Nucleus accumbens (tissue), 56 donors: ENCODE data around the gene TNFRSF6B.

ENCODE experiments used
- DNase-seq, 56 donors: peaks; one replicate each; lab custom pipeline; 2025; lab: John Stamatoyannopoulos, UW

Gene TNFRSF6B

DNA sequence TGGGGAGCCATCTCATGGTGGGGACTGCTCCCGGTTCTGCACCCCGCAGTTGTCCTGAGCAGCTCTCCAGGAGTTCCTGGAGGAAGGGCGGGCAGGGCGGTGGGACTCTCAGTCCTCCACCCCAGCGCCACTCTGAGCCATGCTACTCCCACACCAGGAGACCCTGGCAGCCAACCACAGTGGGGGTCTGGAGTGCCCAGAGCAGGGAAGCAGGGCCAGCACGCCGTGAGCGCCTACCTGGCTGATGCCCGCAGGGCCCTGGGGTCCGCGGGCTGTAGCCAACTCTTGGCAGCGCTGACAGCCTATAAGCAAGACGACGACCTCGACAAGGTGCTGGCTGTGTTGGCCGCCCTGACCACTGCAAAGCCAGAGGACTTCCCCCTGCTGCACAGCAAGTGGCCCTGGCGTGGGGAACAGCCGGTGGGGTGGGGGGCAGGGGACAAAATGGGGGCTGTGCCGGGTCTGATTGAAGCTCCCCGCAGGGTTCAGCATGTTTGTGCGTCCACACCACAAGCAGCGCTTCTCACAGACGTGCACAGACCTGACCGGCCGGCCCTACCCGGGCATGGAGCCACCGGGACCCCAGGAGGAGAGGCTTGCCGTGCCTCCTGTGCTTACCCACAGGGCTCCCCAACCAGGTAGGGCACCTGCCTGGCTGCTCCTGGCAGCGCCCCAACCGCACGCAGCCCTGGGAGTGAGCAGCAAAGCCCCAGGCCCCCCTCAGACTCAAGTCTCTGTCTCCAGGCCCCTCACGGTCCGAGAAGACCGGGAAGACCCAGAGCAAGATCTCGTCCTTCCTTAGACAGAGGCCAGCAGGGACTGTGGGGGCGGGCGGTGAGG, 1.6 kb upstream of the TNFRSF6B start:
- no peak for DNase-seq

DNA sequence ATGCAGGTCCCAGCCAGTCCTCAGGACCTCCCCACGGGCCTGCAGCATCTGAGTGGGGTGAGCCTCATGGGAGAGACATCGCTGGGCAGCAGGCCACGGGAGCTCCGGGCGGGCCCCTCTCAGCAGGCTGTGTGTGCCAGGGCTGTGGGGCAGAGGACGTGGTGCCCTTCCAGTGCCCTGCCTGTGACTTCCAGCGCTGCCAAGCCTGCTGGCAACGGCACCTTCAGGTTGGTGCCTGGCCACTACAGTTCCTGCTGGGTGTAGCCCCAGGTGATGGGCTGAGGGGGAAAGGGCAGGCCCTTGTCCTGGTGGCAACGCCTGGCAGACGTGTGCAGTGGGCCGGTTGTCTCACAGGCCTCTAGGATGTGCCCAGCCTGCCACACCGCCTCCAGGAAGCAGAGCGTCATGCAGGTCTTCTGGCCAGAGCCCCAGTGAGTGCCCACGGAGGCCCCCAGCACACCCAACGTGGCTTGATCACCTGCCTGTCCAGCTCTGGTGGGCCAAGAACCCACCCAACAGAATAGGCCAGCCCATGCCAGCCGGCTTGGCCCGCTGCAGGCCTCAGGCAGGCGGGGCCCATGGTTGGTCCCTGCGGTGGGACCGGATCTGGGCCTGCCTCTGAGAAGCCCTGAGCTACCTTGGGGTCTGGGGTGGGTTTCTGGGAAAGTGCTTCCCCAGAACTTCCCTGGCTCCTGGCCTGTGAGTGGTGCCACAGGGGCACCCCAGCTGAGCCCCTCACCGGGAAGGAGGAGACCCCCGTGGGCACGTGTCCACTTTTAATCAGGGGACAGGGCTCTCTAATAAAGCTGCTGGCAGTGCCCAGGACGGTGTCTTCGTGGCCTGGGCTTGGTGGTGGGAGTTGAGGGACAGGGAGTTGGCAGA, 787 bp upstream of the TNFRSF6B start:
- DNase-seq, result no peak

DNA sequence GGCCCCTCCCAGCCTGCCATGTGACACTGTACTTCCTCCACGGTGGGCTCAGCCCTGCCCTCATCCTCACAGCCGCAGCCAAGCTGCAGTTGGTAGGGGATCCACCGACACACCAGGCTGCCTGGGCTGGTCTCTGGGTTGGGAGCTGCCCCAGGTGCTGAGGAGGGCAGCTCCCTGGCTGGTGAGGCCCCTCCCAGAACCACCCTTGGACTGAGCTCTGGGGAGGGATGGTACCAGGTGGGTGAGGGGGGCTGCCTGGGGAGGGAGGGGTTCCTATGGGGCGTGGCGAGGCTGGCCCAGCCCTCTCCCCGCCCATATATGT, 185 bp upstream of the TNFRSF6B start:
- DNase-seq, result no peak

DNA sequence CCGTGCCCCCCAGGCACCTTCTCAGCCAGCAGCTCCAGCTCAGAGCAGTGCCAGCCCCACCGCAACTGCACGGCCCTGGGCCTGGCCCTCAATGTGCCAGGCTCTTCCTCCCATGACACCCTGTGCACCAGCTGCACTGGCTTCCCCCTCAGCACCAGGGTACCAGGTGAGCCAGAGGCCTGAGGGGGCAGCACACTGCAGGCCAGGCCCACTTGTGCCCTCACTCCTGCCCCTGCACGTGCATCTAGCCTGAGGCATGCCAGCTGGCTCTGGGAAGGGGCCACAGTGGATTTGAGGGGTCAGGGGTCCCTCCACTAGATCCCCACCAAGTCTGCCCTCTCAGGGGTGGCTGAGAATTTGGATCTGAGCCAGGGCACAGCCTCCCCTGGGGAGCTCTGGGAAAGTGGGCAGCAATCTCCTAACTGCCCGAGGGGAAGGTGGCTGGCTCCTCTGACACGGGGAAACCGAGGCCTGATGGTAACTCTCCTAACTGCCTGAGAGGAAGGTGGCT, 960 bp downstream of the TNFRSF6B start:
- no peak for DNase-seq

DNA sequence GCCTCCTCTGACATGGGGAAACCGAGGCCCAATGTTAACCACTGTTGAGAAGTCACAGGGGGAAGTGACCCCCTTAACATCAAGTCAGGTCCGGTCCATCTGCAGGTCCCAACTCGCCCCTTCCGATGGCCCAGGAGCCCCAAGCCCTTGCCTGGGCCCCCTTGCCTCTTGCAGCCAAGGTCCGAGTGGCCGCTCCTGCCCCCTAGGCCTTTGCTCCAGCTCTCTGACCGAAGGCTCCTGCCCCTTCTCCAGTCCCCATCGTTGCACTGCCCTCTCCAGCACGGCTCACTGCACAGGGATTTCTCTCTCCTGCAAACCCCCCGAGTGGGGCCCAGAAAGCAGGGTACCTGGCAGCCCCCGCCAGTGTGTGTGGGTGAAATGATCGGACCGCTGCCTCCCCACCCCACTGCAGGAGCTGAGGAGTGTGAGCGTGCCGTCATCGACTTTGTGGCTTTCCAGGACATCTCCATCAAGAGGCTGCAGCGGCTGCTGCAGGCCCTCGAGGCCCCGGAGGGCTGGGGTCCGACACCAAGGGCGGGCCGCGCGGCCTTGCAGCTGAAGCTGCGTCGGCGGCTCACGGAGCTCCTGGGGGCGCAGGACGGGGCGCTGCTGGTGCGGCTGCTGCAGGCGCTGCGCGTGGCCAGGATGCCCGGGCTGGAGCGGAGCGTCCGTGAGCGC, 1.6 kb downstream of the TNFRSF6B start:
- no peak for DNase-seq

DNA sequence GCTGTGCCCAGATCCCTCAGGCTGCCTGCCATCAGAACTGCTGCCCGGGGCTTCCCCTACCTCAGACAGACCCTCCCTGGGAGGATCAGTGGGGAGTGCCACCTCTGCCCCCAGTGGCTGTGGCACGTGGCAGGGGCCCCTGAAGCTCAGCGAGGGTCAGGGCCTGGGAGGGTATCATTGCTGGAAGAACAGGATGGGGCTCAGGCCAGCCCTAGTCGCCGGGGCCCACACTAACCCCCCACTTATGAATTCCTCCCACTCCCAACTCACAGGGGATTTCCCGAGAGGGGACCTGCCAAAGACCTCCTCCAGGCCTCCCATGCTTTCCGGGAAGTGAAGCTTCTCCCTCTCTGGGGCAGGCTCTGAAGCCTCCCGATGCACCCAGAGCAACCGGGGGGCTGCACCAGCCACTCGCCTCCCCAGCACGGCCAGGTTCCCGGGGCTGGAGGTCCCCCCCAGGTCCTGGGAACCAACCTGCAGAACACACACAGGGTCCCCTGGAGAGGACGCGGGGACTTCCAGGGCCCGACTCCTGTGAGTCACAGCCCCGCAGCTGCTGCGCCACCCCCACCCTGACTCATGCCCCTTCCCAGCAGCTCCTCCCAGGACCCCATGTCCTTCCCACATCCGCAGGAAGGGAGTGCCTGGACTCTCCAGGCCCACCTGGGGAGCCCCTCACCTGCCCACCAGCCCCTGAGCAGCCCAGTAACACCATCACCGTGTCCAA, 2.5 kb downstream of the TNFRSF6B start:
- peak in 5 of 56 donors; percentile 12 to 52 (median 32) for DNase-seq

DNA sequence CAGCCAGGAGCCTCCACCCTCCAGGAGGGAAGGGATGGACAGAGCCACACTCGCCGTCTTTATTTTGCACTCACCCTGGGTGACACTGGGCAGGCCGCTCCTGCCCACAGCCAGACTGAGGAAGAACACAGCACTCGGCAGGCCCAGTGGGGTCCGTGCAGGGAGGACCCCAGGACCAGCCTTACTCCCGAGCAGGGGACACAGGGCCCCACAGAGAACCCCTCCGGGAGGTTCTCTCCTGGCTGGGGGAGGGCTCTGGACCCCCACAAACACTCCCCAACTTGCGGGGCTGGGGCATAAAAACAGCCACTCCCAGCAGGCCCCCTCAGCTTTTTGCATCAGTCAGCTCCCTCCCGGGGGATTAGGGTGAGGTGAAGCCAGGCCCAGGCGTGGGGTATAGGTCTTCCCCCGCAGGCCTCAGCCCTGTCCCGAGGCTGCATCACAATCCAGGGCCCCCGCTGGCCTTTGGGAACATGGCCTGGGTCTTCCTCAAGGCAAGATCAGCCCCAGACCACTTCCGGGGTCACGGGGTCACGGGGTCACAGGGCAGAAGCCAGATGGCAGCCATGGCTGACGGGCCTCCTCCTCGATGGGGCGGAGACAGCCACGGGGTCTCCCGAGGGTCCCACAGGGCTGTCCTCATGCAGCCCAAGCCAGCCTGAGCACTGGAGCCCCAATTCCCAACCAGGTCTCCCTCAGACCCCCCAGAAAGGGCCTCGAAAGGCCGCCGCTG, 3.2 kb downstream of the TNFRSF6B start:
- DNase-seq, result no peak

DNA sequence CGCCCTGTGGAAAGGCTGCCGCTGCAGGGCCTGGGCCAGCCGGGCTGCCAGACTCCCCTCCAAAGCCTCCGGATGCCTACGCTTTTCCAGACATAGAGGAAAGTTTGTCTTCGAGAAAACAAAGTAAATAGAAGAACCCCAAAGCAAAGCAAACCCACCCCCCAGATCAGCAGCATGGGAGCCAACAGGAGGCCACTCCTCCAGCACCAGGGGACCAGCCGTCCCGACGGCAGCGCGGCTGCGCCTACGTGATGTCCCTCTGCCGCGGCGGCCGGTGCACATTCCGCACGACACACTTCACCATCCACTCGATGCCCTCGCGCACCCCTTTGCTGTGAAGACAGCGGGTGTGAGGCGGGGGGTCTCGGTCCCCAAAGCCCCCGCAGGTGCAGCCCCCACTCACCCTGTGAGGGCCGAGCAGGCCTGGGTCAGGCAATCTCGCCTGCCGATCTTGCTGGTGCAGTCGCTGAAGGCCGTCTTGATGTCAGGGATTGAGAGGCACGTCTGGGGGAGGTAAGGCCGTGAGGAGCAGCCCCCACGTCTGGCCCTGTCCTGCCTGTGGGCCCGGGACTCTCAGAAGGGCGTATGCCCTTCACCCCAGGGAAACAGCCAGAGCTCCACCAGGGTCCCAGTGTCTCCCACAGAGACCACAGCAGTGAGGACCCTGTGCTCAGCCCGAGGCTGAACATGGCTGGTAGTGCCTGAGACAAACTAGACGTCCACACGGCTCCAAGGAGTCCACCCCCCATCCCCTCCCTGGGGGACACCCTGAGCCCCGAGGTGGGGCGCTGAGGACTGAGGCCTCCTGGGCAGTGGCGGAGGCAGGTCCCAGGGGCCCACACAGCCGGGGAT, 4.0 kb downstream of the TNFRSF6B start:
- DNase-seq, result no peak

DNA sequence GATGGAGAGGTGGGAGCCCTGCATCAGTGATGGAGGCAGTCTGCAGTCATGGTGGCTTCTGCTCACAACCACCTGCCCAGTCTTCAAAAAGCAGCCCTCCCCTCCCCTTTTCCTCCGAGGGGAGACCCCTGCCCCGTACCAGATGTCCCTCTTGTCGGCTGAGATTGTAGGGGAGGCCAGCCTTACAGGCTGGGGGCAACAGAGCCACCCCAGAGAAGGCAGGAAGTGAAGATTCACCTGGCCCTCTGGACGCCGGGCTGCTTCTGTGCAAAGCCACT, 4.5 kb downstream of the TNFRSF6B start:
- no peak for DNase-seq

DNA sequence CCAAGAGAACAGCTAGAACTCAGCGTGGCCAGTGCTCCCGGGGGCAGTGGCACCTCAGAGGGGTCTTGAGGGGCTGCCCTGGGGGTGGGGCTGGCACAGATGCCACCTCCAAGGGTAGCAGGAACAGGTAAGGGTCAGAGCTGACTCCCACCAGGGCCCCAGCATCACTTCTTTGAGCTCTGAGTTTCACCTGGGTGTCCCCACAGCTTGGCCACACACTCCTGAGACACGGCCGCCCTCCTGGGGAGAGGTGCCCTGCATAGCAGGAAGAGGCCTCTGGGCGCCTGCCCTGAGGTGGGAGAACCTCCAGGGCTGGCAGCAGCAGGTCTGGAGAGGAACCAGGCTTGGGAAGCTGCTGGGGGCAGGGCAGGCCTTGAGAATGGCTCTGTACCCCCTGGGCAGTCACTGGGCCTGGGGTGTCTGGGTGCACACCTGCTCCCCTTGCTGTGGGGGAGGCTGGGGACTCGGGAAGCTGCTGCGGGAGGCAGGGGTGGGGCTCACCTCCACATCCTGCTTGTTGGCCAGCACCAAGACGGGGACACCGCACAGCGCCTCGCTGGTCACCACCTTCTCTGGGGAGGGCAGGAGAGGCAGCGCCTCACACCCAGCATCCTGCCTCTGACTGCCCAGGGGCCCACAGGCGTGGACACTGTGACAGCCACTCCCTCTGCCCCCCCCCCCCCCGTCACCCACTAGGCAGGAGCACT, 5.0 kb downstream of the TNFRSF6B start:
- DNase-seq, result no peak

DNA sequence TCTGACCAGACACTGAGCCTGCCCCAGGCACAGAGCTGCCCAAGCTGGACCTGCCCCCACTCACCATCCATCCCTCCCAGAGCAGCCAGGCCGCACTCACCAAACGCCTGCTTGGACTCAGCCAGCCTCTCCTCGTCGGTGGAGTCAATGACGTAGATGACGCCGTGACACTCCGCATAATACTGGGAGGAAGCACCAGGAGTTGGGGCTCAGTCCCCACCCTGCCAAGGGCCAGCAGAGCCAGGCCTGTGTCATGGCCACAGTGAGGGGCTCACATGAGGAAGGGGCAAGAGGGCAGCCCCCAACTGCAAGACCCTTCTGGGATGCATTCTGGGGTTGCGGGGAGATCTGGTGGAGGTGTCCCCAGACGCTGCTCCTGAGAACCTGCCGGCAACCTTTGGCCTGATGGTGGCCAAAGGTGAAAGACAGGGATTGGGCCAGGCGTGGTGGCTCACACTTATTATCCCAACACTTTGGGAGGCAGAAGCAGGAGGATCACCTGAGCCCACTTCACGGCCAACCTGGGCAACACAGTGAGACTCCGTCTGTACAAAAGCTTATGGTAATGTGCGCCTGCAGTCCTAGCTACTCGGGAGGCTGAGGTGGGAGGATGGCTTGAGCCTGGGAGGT, 5.7 kb downstream of the TNFRSF6B start:
- DNase-seq, result no peak

DNA sequence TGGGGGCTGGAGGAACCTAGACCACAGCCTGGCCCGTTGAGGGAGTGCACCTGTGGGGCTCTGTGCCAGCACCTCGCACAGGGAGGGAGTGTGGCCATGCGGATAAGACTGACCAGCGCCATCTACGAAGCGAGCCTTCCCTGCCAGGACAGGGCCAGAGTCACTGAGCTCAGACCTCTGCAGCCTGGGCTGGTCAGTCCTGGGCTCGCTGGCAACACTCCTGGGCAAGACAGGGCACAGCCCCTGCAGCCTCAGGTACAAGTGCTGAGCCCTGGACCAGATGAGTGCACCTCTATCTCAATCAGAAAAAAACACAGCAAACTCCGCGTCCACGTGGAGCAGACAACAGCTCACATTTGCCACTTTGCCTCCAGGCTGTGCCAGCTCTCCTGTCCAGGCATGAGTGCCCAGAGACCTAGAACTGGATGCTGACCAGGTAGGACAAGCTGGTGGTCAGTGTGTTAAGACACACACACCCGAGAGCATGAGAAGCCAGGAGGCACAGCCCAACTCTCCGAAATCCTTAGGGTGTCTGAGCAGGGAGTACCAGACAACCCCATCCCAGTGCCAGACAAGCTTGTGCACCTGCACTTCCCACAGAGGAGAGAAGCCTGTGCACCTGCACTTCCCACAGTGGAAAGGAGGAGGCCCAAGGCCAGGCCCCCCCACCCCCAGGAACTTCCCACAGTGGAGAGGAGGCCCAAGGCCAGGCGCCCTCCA, 6.5 kb downstream of the TNFRSF6B start:
- DNase-seq, result no peak

DNA sequence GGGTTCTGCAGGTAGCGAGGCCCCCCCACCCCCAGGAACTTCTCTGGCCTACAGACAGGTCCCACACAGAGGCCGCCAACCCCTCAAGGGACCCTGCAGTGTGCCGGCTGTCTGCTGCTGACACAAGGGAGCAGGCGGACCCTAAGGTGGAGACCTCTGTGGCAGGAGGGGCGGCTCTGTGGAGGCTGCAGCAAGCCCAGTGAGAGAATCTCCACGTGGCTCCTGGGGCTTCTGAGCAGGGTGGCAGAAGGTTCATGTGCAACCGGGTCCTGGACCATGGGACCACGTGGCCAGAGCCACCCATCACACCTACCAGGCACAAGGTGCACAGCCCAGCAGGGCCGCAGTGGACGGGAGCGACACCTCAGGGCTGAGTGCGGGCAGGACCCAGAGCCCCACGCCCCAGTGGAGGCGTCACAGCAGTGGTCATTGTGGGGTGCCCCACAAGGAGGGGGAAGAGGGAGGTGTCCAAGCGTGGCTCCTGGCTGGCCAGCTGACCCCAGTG, 7.1 kb downstream of the TNFRSF6B start:
- no peak for DNase-seq

DNA sequence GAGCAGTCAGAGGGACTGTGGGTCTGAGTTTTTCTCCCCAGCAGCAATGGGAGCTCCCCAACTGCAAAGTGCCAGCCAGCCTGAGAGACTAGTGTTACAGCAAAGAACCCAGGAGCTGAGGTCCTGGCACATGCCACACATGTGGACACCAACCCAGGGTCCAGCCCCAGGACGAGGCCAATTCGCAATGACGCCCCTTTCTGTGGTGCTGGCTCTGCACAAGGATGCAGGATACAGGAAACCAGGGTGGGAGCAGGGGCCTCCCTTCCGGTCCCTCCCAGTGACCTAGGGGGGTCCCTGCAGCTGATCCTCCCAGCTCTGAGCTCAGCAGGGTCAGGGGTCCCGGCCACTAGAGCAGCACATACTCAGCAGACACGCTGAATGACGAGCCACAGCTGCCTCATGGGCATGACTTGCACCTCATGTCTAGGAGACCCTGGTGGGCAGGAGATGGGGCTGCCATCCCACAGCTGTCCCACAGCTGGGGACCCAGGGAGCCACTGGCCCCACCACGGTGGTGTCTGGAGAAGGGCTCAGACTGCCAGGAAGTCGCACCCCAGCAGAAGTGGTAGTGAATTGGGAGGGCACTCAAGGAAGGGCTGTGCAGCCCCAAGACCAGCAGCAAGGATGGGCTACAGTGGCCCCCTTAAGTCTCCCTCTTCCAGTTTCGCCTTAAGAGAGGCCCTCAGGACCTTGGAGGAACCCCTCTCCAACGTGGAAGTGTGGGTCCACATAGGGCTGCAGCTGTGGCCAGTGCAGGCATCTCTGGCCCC, 7.7 kb downstream of the TNFRSF6B start:
- no peak for DNase-seq

DNA sequence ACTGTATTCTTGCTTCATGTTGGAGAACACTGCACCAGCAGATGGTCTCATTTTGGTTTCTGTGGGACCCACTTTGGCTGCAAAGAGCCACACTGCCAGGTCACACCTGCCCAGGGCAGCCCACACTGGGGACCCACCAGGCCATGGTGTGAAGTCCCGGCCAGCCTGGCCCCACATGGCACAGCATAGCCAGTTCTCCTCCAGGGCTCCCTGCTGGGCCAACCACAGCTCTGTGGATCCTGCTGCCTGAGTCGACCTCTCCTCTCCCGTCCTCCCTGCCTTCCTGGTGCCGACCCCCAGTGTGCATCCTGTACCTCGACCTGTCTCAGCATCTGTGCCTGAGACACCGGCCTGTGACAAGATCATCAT, 8.3 kb downstream of the TNFRSF6B start:
- DNase-seq, result no peak
